ENCODE results near the gene SLC7A7. TPM values are rescaled to one million over a fixed set of nuclear protein-coding genes. Genes with fewer than 3 reads are reported as not detected.
"Not testable (repeated sequence)": the region's sequence is repeated elsewhere in the genome, so short reads cannot be mapped to it uniquely, and the experiment has no call there.

SLC7A7 gene
- total RNA-seq, 4 donors from 2014 or later, result 0.68 to 5.3 (median 2.2) TPM

DNA sequence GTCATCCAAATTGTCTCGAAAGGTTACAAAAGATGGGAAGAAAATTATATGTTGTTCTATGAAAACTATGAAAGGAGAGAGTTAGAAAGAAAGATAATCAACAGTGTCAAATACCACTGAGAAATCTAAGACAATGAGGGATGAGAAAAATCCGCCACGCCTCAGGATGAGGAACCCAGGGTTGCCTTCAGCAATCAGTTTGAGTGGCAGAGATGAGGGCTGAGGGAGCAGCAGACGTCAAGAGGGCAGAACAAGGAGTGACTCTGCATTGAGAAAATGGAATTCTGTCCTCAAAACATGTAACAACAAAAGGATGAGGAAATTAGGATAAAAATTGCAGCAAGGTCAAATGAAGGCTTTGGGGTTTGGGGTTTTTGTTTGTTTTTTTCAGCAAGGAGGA, 67.0 kb downstream of the SLC7A7 start:
- H3K4me1 ChIP-seq, result no peaks in the 10 kb centered on the region
- H3K27me3 ChIP-seq, result peaks cover 0 to 11% (median 0%) of the 10 kb centered on the region in 3 donors
- no peak for TF ChIP-seq POLR2A (IDR thresholded peaks at IDR 0.05)
- TF ChIP-seq, protein P1, sequence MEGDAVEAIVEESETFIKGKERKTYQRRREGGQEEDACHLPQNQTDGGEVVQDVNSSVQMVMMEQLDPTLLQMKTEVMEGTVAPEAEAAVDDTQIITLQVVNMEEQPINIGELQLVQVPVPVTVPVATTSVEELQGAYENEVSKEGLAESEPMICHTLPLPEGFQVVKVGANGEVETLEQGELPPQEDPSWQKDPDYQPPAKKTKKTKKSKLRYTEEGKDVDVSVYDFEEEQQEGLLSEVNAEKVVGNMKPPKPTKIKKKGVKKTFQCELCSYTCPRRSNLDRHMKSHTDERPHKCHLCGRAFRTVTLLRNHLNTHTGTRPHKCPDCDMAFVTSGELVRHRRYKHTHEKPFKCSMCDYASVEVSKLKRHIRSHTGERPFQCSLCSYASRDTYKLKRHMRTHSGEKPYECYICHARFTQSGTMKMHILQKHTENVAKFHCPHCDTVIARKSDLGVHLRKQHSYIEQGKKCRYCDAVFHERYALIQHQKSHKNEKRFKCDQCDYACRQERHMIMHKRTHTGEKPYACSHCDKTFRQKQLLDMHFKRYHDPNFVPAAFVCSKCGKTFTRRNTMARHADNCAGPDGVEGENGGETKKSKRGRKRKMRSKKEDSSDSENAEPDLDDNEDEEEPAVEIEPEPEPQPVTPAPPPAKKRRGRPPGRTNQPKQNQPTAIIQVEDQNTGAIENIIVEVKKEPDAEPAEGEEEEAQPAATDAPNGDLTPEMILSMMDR (IDR thresholded peaks at IDR 0.05 in 4 of 5, conservative IDR thresholded peaks at IDR 0.05 in 1 of 5), result no peak
- no peaks in the 10 kb centered on the region for H3K9me3 ChIP-seq
- intact Hi-C loops (cut with DNase I; ENCODE audit: low total_unique reads), result no loop called here
- H3K27ac ChIP-seq, result no peak overlapping the region
- DNase-seq (no peak), ATAC-seq (no peak)
- H3K4me3 ChIP-seq, result no peak overlapping the region
- in situ Hi-C loops (cut with MboI; ENCODE audit: low sequenced_read_pairs in 4 of 4), result no loop called here
- H3K36me3 ChIP-seq, result no peaks in the 10 kb centered on the region

DNA sequence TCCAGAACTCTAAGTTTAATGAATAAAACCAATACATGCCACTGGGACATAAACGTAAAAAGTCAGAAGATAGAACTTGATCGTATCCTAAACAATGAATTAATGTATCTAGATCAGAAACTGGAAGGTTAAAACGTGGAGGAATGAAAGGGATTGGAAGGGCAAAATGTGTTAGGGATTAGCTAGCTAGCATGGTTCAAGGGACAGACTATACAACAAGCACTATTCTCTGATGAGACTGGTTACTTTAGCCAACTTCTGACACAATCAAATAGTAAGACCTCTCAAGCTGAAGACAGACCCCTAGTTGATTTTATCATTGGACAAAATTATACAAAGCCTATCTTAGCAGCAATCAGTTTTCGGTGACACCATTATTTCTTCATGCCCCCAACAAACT, 67.5 kb downstream of the SLC7A7 start:
- no peaks in the 10 kb centered on the region for H3K4me1 ChIP-seq
- no peak overlapping the region for H3K4me3 ChIP-seq
- TF ChIP-seq, protein P1 (IDR thresholded peaks at IDR 0.05 in 4 of 5, conservative IDR thresholded peaks at IDR 0.05 in 1 of 5), result no peak
- TF ChIP-seq POLR2A (IDR thresholded peaks at IDR 0.05), result no peak
- no peak for ATAC-seq
- intact Hi-C loops (cut with DNase I; ENCODE audit: low total_unique reads) (no loop called here), in situ Hi-C loops (cut with MboI; ENCODE audit: low sequenced_read_pairs in 4 of 4) (no loop called here)
- no peak overlapping the region for H3K27ac ChIP-seq
- peaks cover 0 to 11% (median 0%) of the 10 kb centered on the region in 3 donors for H3K27me3 ChIP-seq
- no peaks in the 10 kb centered on the region for H3K36me3 ChIP-seq
- H3K9me3 ChIP-seq, result no peaks in the 10 kb centered on the region
- no peak for DNase-seq

DNA sequence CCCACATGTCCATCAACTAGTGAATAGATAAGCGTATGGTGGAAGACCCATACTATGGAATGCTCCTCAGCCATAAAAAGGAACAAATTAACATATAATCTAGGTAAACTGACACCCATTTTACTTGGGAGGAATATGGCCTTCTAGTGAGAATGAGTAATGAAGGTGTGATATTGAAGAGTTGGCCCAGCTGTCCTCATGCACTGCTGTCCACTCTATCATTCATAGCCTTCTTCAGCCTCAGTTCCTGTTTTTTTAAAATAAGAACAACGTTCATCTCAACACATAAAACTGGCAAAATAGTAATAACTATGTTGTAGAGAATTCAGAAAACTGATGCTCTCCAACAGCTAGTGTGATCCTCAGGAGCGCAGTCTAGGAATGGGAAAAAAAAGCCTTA, 75.2 kb downstream of the SLC7A7 start:
- ATAC-seq (no peak), DNase-seq (no peak)
- Histone ChIP-seq H3K27me3 (no peaks in the 10 kb centered on the region), H3K4me1 (no peaks in the 10 kb centered on the region), H3K9me3 (no peaks in the 10 kb centered on the region), H3K36me3 (no peaks in the 10 kb centered on the region), H3K4me3 (no peak overlapping the region), H3K27ac (no peak overlapping the region)
- in situ Hi-C loops (cut with MboI; ENCODE audit: low sequenced_read_pairs in 4 of 4), result no loop called here
- intact Hi-C loops (cut with DNase I; ENCODE audit: low total_unique reads), result no loop called here
- TF ChIP-seq, protein P1 (IDR thresholded peaks at IDR 0.05 in 4 of 5, conservative IDR thresholded peaks at IDR 0.05 in 1 of 5), result no peak
- TF ChIP-seq POLR2A (IDR thresholded peaks at IDR 0.05), result no peak

DNA sequence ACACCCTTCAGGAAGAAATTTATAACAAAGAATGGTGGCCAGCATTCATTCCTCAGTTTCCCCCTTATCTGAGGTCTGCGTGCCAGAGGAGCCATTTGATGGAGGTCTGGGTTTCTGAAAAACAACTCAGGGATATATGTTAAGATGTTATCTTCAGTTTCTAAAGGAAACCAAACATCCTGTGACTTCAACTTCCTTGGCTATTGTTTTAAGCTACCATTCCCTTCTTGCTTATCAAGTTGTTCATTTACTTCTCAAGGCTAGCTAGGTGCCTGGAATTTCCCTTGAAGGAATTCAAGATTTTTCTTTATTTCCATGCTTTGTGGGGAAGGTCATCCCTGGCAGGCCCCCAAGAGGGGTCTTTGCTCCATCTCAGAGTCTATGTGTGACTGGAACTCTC, 75.8 kb downstream of the SLC7A7 start:
- intact Hi-C loops (cut with DNase I; ENCODE audit: low total_unique reads), result no loop called here
- H3K36me3 ChIP-seq, result no peaks in the 10 kb centered on the region
- H3K9me3 ChIP-seq, result no peaks in the 10 kb centered on the region
- no peak for DNase-seq
- no peaks in the 10 kb centered on the region for H3K27me3 ChIP-seq
- TF ChIP-seq, protein P1 (IDR thresholded peaks at IDR 0.05 in 4 of 5, conservative IDR thresholded peaks at IDR 0.05 in 1 of 5), result no peak
- TF ChIP-seq POLR2A (IDR thresholded peaks at IDR 0.05), result no peak
- no peak overlapping the region for H3K27ac ChIP-seq
- in situ Hi-C loops (cut with MboI; ENCODE audit: low sequenced_read_pairs in 4 of 4), result no loop called here
- H3K4me1 ChIP-seq, result no peaks in the 10 kb centered on the region
- no peak overlapping the region for H3K4me3 ChIP-seq
- no peak for ATAC-seq

DNA sequence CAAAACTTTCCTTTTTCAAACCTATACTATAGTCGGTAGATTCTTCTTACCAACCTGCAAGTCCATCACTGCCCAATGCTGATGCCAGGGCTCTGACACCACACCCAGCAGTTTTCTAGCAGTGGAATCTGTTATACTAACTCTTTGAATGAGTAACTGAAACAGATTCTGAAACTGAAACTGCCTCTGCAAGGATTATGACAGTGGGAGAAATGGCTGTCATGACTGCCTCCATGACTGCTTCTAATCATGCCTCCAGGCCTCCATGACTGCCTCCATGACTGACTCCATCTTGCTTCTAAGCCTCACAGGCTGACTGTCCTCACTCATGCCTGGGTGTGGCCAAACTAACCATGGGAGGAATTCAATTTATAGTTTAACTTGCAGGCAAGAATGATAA, 78.2 kb downstream of the SLC7A7 start:
- no peak for DNase-seq
- in situ Hi-C loops (cut with MboI; ENCODE audit: low sequenced_read_pairs in 4 of 4), result no loop called here
- H3K36me3 ChIP-seq, result no peaks in the 10 kb centered on the region
- TF ChIP-seq, protein P1 (IDR thresholded peaks at IDR 0.05 in 4 of 5, conservative IDR thresholded peaks at IDR 0.05 in 1 of 5), result no peak
- TF ChIP-seq POLR2A (IDR thresholded peaks at IDR 0.05), result no peak
- H3K9me3 ChIP-seq, result no peaks in the 10 kb centered on the region
- no peaks in the 10 kb centered on the region for H3K27me3 ChIP-seq
- intact Hi-C loops (cut with DNase I; ENCODE audit: low total_unique reads), result no loop called here
- ATAC-seq, result no peak
- no peaks in the 10 kb centered on the region for H3K4me1 ChIP-seq
- H3K27ac ChIP-seq, result no peak overlapping the region
- no peak overlapping the region for H3K4me3 ChIP-seq

DNA sequence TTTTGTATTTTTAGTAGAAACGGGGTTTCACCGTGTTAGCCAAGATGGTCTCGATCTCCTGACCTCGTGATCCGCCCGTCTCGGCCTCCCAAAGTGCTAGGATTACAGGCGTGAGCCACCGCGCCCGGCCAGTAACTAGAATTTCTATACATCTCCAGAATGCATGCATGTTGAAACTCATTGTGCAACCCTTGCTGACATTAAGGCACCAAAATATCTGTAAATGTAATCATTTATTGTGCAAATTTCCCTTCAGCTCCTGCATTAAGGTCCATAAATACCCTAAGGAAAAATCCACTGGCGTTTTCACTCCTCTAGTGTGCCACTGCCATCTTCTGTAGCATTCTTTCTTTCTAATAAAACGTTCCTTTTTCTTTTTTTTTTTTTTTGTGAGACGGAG, 78.9 kb downstream of the SLC7A7 start:
- in situ Hi-C loops (cut with MboI; ENCODE audit: low sequenced_read_pairs in 4 of 4); H3K4me1 ChIP-seq; ATAC-seq; H3K36me3 ChIP-seq; H3K27ac ChIP-seq; H3K9me3 ChIP-seq; H3K4me3 ChIP-seq; intact Hi-C loops (cut with DNase I; ENCODE audit: low total_unique reads); DNase-seq; H3K27me3 ChIP-seq: not testable (repeated sequence)

Measured in gastrocnemius medialis (tissue), 4 donors.